RWPE2 (cell line): Measurements from ENCODE around the gene PLXND1.

ENCODE experiments used
- ATAC-seq: fragments of 200-7000 bp; cut with Tn5 transposase; 3 replicates; pipeline ENCODE4 v1.9.1; 2021; ENCODE audit warnings: low read depth
- DNase-seq: peaks from one replicate; pipeline ENCODE4 v3.0.0-alpha.2; 2020; ENCODE audit warnings: low spot score
- H3K27ac ChIP-seq: fragments of 450-650 bp; 2 replicates; pipeline ENCODE4 v1.5.1; 2017; ENCODE audit warnings: mild to moderate bottlenecking; ENCODE audit not compliant: poor library complexity, severe bottlenecking
- H3K27me3 ChIP-seq: fragments of 250-450 bp; sonication (Bioruptor Pico); 2 replicates; pipeline ENCODE4 v1.5.1; 2021; ENCODE audit warnings: mild to moderate bottlenecking, moderate library complexity; ENCODE audit not compliant: insufficient read depth, poor library complexity, severe bottlenecking
- H3K36me3 ChIP-seq: fragments of 250-450 bp; sonication (Bioruptor Pico); 2 replicates; pipeline ENCODE4 v1.5.1; 2020; ENCODE audit warnings: low read depth, mild to moderate bottlenecking, moderate library complexity
- H3K4me1 ChIP-seq: fragments of 250-450 bp; sonication (Bioruptor Pico); 2 replicates; pipeline ENCODE4 v1.5.1; 2021; ENCODE audit warnings: mild to moderate bottlenecking, moderate library complexity; ENCODE audit not compliant: insufficient read depth, poor library complexity, severe bottlenecking
- H3K4me3 ChIP-seq: fragments of 250-450 bp; sonication (Bioruptor Pico); 2 replicates; pipeline ENCODE4 v1.5.1; 2021; ENCODE audit warnings: mild to moderate bottlenecking, moderate library complexity; ENCODE audit not compliant: severe bottlenecking
- H3K9me3 ChIP-seq: fragments of 250-450 bp; sonication (Bioruptor Pico); 2 replicates; pipeline ENCODE4 v1.5.1; 2021; ENCODE audit warnings: mild to moderate bottlenecking, moderate library complexity; ENCODE audit not compliant: severe bottlenecking
- TF ChIP-seq, protein P1 (sequence below): fragments of 450-650 bp; IDR thresholded peaks from one replicate; pipeline ENCODE4 v1.5.1; 2017; ENCODE audit warnings: mild to moderate bottlenecking, moderate library complexity; ENCODE audit not compliant: poor library complexity, severe bottlenecking

The PLXND1 gene

DNA sequence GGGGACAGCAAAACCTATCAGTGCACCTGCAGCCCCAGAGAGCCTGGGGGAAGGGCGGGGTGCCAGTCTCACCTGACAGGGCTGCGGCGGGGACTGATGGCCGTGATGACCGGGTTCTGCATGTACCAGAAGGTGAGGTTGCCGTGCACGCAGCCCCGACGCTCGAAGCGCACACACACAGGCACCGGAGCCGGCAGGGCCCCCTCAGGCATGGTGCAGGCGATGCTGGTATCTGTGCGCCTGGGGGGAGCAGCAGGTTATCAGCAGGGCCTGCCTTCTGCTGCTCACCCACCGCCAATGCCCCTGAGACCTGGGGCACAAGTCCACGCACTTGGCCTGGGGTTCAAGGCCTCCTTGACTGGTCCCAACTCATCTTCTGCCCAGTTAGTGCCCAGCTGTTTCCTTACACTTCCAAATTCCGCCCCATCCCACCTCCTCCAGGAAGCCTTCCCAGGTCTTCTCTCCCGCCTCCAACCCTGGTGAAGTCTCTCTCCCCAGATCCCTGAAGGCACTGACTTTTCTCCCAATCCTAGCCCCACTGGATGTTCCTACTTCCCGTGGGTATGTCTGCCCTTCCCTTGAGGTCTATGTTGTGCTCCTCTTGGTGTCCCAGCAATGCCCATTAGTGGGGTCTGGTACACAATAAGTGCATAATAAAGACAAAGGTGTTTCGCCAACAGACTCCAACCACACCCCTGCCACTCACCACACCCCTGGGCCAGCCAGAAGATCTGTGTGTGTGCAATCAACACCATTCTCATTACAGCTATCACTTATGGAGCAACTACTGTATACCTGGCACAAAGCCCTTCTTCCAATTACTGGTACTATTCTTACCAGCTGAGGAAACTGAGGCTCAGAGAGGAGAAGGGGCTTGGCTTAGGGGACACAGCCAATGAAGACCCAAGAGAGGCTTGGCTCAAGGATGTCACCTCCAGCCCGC, 34.6 kb downstream of the PLXND1 start:
- Histone ChIP-seq H3K9me3 (no peaks in the 10 kb centered on the region), H3K27ac (no peak overlapping the region), H3K4me1 (no peaks in the 10 kb centered on the region), H3K4me3 (no peak overlapping the region), H3K36me3 (no peaks in the 10 kb centered on the region), H3K27me3 (no peaks in the 10 kb centered on the region)
- ATAC-seq = no peak
- TF ChIP-seq, protein P1, sequence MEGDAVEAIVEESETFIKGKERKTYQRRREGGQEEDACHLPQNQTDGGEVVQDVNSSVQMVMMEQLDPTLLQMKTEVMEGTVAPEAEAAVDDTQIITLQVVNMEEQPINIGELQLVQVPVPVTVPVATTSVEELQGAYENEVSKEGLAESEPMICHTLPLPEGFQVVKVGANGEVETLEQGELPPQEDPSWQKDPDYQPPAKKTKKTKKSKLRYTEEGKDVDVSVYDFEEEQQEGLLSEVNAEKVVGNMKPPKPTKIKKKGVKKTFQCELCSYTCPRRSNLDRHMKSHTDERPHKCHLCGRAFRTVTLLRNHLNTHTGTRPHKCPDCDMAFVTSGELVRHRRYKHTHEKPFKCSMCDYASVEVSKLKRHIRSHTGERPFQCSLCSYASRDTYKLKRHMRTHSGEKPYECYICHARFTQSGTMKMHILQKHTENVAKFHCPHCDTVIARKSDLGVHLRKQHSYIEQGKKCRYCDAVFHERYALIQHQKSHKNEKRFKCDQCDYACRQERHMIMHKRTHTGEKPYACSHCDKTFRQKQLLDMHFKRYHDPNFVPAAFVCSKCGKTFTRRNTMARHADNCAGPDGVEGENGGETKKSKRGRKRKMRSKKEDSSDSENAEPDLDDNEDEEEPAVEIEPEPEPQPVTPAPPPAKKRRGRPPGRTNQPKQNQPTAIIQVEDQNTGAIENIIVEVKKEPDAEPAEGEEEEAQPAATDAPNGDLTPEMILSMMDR = no peak
- DNase-seq = no peak

- Histone ChIP-seq H3K4me1 (no peaks in the 10 kb centered on the region), H3K27ac (no peak overlapping the region), H3K9me3 (no peaks in the 10 kb centered on the region), H3K4me3 (no peak overlapping the region), H3K36me3 (no peaks in the 10 kb centered on the region), H3K27me3 (no peaks in the 10 kb centered on the region)
- no peak for ATAC-seq
- TF ChIP-seq, protein P1 = no peak
- DNase-seq = no peak
Measured at GRCh38 chr3:129569856-129570255, 36.6 kb downstream of the PLXND1 start.

- Histone ChIP-seq H3K9me3 (no peaks in the 10 kb centered on the region), H3K27me3 (no peaks in the 10 kb centered on the region), H3K4me1 (no peaks in the 10 kb centered on the region), H3K4me3 (no peak overlapping the region), H3K36me3 (no peaks in the 10 kb centered on the region), H3K27ac (no peak overlapping the region)
- TF ChIP-seq, protein P1 = no peak
- DNase-seq (no peak), ATAC-seq (no peak)
Measured at GRCh38 chr3:129567939-129568338, 38.5 kb downstream of the PLXND1 start.

- Histone ChIP-seq H3K4me3 (no peak overlapping the region), H3K36me3 (no peaks in the 10 kb centered on the region), H3K27ac (no peak overlapping the region), H3K4me1 (no peaks in the 10 kb centered on the region), H3K27me3 (no peaks in the 10 kb centered on the region), H3K9me3 (no peaks in the 10 kb centered on the region)
- no peak for ATAC-seq
- TF ChIP-seq, protein P1 = no peak
- DNase-seq = no peak
Measured at GRCh38 chr3:129567176-129567705, 39.2 kb downstream of the PLXND1 start.

DNA sequence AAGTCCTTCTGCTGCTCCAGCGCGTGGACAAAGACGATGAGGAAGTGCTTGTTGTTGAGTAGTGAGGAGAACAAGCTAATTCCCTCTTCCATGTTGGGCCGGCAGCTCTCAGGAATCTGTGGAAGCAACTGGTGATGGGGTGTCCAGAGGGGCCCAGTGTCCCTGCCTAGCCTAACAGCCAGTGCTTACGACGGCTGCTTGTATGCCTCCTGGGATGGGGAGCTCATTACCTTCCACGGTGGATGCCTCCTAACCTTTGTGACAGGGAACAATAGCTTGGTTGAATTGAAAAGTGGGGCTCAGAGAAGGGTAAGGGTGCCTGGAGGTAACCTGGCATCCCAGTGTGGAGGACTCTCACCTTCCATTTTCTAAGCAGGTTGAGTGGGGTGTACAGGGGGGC, 40.6 kb downstream of the PLXND1 start:
- Histone ChIP-seq H3K36me3 (no peaks in the 10 kb centered on the region), H3K27ac (no peak overlapping the region), H3K4me1 (no peaks in the 10 kb centered on the region), H3K4me3 (no peak overlapping the region), H3K9me3 (no peaks in the 10 kb centered on the region), H3K27me3 (no peaks in the 10 kb centered on the region)
- TF ChIP-seq, protein P1 = no peak
- no peak for DNase-seq
- ATAC-seq = no peak
